Retina (tissue), 1 donor: ENCODE measurements around the gene SLC45A1.
A peak's percentile ranks its signal among the peaks of the same experiment; 100 is the strongest.

Source experiments
- DNase-seq: peaks from one replicate; pipeline ENCODE4 v3.0.0-alpha.2; 2016

SLC45A1 gene

GRCh38 chr1:8338526-8339202 lies 20.8 kb downstream of the SLC45A1 start:
- DNase-seq, result no peak

GRCh38 chr1:8339203-8339600 lies 21.3 kb downstream of the SLC45A1 start:
- DNase-seq, result no peak

- no peak for DNase-seq
Measured at GRCh38 chr1:8340448-8340847, 22.5 kb downstream of the SLC45A1 start.

GRCh38 chr1:8342325-8342724 lies 24.4 kb downstream of the SLC45A1 start:
- DNase-seq, result no peak

- no peak for DNase-seq
Measured at GRCh38 chr1:8343044-8343443, 25.1 kb downstream of the SLC45A1 start.

- DNase-seq, result no peak
Measured at GRCh38 chr1:8343464-8344001, 25.6 kb downstream of the SLC45A1 start.

GRCh38 chr1:8344893-8345507 lies 27.1 kb downstream of the SLC45A1 start:
- DNase-seq, result no peak

- DNase-seq, result no peak
Measured at GRCh38 chr1:8345621-8346415, 27.9 kb downstream of the SLC45A1 start.

GRCh38 chr1:8347635-8348034 lies 29.7 kb downstream of the SLC45A1 start:
- DNase-seq, result peak; percentile 40

- no peak for DNase-seq
Measured at GRCh38 chr1:8348047-8348776, 30.3 kb downstream of the SLC45A1 start.

- peak; percentile 81 for DNase-seq
Measured at GRCh38 chr1:8348777-8349472, 31.0 kb downstream of the SLC45A1 start.

- DNase-seq, result no peak
Measured at GRCh38 chr1:8349473-8349865, 31.6 kb downstream of the SLC45A1 start.

- no peak for DNase-seq
Measured at GRCh38 chr1:8349961-8350360, 32.0 kb downstream of the SLC45A1 start.

- no peak for DNase-seq
Measured at GRCh38 chr1:8350914-8351684, 33.2 kb downstream of the SLC45A1 start.

GRCh38 chr1:8351693-8352470 lies 34.0 kb downstream of the SLC45A1 start:
- peak; percentile 38 for DNase-seq

- DNase-seq, result no peak
Measured at GRCh38 chr1:8352471-8352845, 34.5 kb downstream of the SLC45A1 start.

GRCh38 chr1:8352886-8353785 lies 35.2 kb downstream of the SLC45A1 start:
- no peak for DNase-seq

GRCh38 chr1:8354038-8354437 lies 36.1 kb downstream of the SLC45A1 start:
- no peak for DNase-seq

GRCh38 chr1:8355439-8356255 lies 37.7 kb downstream of the SLC45A1 start:
- no peak for DNase-seq
